AG04449 (cell line): Measurements from ENCODE around the gene TANGO6.

ENCODE experiments used
- CTCF ChIA-PET: fragments of 350-600 bp; formaldehyde crosslinking; extraction: SDS; loops from one replicate; lab custom pipeline; 2021; ENCODE audit warnings: antibody characterized with exemption; lab: Yijun Ruan, JAX
- POLR2A ChIA-PET: fragments of 400-600, 350-600 bp; formaldehyde crosslinking; extraction: SDS; loops from one replicate; lab custom pipeline; 2020; ENCODE audit warnings: antibody characterized with exemption, inconsistent platforms; lab: Yijun Ruan, JAX
- DNase-seq: peaks from one replicate; pipeline ENCODE4 v3.0.0-alpha.2; 2010; ENCODE audit warnings: low read depth, low spot score
- H3K4me3 ChIP-seq: 2 replicates; pipeline ENCODE4 v1.5.1; 2011; ENCODE audit warnings: low read depth, mild to moderate bottlenecking, control low read depth, low read length
- TF ChIP-seq, protein P1 (sequence below): IDR thresholded peaks from one replicate; pipeline ENCODE4 v1.5.1; 2011; ENCODE audit warnings: mild to moderate bottlenecking, moderate library complexity, low read length, control low read depth, inconsistent platforms; ENCODE audit not compliant: insufficient read depth; ENCODE audit errors: missing control alignments

TANGO6 gene

GRCh38 chr16:69113216-69113615, 269.9 kb downstream of the TANGO6 start:
- TF ChIP-seq, protein P1, sequence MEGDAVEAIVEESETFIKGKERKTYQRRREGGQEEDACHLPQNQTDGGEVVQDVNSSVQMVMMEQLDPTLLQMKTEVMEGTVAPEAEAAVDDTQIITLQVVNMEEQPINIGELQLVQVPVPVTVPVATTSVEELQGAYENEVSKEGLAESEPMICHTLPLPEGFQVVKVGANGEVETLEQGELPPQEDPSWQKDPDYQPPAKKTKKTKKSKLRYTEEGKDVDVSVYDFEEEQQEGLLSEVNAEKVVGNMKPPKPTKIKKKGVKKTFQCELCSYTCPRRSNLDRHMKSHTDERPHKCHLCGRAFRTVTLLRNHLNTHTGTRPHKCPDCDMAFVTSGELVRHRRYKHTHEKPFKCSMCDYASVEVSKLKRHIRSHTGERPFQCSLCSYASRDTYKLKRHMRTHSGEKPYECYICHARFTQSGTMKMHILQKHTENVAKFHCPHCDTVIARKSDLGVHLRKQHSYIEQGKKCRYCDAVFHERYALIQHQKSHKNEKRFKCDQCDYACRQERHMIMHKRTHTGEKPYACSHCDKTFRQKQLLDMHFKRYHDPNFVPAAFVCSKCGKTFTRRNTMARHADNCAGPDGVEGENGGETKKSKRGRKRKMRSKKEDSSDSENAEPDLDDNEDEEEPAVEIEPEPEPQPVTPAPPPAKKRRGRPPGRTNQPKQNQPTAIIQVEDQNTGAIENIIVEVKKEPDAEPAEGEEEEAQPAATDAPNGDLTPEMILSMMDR: no peak
- H3K4me3 ChIP-seq: no peak overlapping the region
- DNase-seq: no peak
- ChIA-PET POLR2A (no interaction called here), CTCF (interaction anchor here (0.9 to 16.2 kb wide), 15 partner anchors 8 to 266 kb away, joined by 3 to 303 read pairs (median 5); partner anchors contain the start of genes HAS3 and TANGO6)

DNA sequence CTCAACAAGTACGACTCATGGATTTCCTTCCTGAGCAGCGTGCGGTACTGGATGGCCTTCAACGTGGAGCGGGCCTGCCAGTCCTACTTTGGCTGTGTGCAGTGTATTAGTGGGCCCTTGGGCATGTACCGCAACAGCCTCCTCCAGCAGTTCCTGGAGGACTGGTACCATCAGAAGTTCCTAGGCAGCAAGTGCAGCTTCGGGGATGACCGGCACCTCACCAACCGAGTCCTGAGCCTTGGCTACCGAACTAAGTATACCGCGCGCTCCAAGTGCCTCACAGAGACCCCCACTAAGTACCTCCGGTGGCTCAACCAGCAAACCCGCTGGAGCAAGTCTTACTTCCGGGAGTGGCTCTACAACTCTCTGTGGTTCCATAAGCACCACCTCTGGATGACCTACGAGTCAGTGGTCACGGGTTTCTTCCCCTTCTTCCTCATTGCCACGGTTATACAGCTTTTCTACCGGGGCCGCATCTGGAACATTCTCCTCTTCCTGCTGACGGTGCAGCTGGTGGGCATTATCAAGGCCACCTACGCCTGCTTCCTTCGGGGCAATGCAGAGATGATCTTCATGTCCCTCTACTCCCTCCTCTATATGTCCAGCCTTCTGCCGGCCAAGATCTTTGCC, 271.1 kb downstream of the TANGO6 start:
- no peak for DNase-seq
- TF ChIP-seq, protein P1: no peak
- POLR2A ChIA-PET: interaction anchor here (0.6 kb wide), 1 partner anchor 14 kb away, joined by 4 read pairs; no protein-coding TSS in a partner anchor
- CTCF ChIA-PET: interaction anchor here (0.9 to 16.2 kb wide), 10 partner anchors 8 to 283 kb away, joined by 3 to 303 read pairs (median 5); partner anchors contain the start of genes HAS3 and TANGO6
- H3K4me3 ChIP-seq: no peak overlapping the region

GRCh38 chr16:69114976-69115355, 271.6 kb downstream of the TANGO6 start:
- ChIA-PET POLR2A (interaction anchor here (0.6 kb wide), 1 partner anchor 13 kb away, joined by 4 read pairs; no protein-coding TSS in a partner anchor), CTCF (interaction anchor here (1.3 to 16.2 kb wide), 3 partner anchors 7 to 268 kb away, joined by 5 to 303 read pairs (median 142); partner anchors contain the start of gene TANGO6)
- no peak overlapping the region for H3K4me3 ChIP-seq
- DNase-seq: no peak
- TF ChIP-seq, protein P1: no peak

- no peak for DNase-seq
- TF ChIP-seq, protein P1: no peak
- no peak overlapping the region for H3K4me3 ChIP-seq
- POLR2A ChIA-PET: no interaction called here
- CTCF ChIA-PET: interaction anchor here (0.6 to 16.2 kb wide), 5 partner anchors 7 to 587 kb away, joined by 3 to 303 read pairs (median 7); partner anchors contain the start of genes HAS3 and TANGO6
These were observed 272.0 kb downstream of the TANGO6 start for GRCh38 chr16:69115361-69115760.

DNA sequence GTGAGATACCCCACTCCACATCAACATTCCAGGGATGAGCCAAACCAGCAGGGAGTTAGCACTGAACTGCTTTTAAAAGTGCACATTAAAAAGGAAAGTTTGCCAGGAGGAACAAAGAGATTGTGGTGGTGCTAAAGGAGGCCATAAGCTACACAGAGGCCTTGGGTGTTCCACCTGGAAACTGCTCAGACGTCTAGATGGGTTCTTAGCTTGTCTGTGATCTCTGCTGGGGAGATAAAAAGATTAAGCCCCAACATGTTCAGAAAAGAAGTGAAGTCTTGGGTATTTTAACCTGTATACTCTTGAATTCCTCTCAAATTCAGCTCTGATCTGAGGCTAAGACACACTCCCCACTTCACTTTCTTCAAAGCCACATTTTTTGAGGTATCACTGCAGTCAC, 272.5 kb downstream of the TANGO6 start:
- CTCF ChIA-PET: interaction anchor here (0.6 to 16.2 kb wide), 7 partner anchors 6 to 587 kb away, joined by 3 to 303 read pairs (median 5); partner anchors contain the start of genes HAS3 and TANGO6
- TF ChIP-seq, protein P1: no peak
- no peak overlapping the region for H3K4me3 ChIP-seq
- POLR2A ChIA-PET: no interaction called here
- no peak for DNase-seq

GRCh38 chr16:69116256-69116875, 273.0 kb downstream of the TANGO6 start:
- H3K4me3 ChIP-seq: no peak overlapping the region
- POLR2A ChIA-PET: interaction anchor here (0.6 kb wide), 1 partner anchor 179 kb away, joined by 3 read pairs; no protein-coding TSS in a partner anchor
- CTCF ChIA-PET: interaction anchor here (0.6 to 16.2 kb wide), 9 partner anchors 6 to 526 kb away, joined by 3 to 303 read pairs (median 4); partner anchors contain the start of genes HAS3 and TANGO6
- no peak for DNase-seq
- TF ChIP-seq, protein P1: no peak
